Placental epithelial cell (primary cell): ENCODE results near the gene XG. TPM values are rescaled to one million over a fixed set of nuclear protein-coding genes. Genes with fewer than 3 reads are reported as not detected.

Experiments
- total RNA-seq: library from RNA; depleted of rRNA; stranded (reverse); fragments of >200 nt; gene quantifications from 2 replicates; pipeline ENCODE4 v1.2.3, GENCODE V29; 2012

The XG gene
- total RNA-seq, result 25.3 and 32.2 TPM in 2 replicates

DNA sequence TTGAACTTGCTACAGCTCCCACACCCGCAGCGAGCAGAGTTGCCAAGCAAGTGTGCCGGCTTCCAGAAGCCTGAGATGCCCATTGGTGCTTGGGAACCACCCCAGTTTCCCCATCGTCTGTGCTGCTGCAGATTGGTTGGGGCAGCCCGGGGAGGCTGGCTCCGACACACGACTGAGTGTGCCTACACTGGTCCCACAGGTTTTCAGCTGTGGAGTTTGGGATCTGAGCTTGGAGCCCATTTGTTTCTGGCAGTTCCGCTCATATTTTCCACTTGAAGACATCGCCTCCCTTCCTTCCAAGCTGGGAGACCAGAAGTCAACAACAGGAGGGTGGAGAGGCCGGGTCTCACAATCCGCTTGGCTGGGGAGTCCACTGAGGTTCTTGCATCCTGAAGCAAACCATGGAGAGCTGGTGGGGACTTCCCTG, at the start of gene XG:
XG (plus strand) TSS at position 167 of the 427 bp plus-strand sequence; CDS start at position 402, 235 bp downstream.

GRCh38 chrX:2828344-2828958, 76.6 kb downstream of the XG start, which contains the start of gene GYG2:
GYG2 (plus strand) TSS chrX:2828930; CDS start chrX:2830189, 1,259 bp downstream.

Other genes with a start within 250 kb of the XG start
- gene CD99, start 60.7 kb upstream of the XG start, total RNA-seq, result 309 and 442 TPM in 2 replicates
- gene GYG2, start 76.9 kb downstream of the XG start, total RNA-seq, result 0.76 and 2.0 TPM in 2 replicates
- gene ARSD, start 177.3 kb downstream of the XG start, total RNA-seq, result 34.3 and 88.3 TPM in 2 replicates